ENCODE measurements around the gene ID4. TPM values are rescaled to one million over a fixed set of nuclear protein-coding genes. Genes with fewer than 3 reads are reported as not detected.

ID4 gene
- total and polyA plus RNA-seq, 7 donors = 4.2 to 9.1 (median 5.3) TPM

GRCh38 chr6:19873031-19873430 is 35.9 kb downstream of the ID4 start:
- Histone ChIP-seq H3K27me3 (no peaks in the 10 kb centered on the region), H3K9me3 (no peaks in the 10 kb centered on the region), H3K36me3 (no peaks in the 10 kb centered on the region), H3K4me3 (no peak overlapping the region), H3K27ac (no peak overlapping the region), H3K4me1 (no peaks in the 10 kb centered on the region)
- whole genome bisulfite sequencing, 2 donors = 60 to 80% methylated on average over 2 of the region's 2 CpGs
- no peak for TF ChIP-seq POLR2A (IDR thresholded peaks at IDR 0.05)
- TF ChIP-seq CTCF (IDR thresholded peaks at IDR 0.05) = no peak
- TF ChIP-seq EP300 (IDR thresholded peaks at IDR 0.05) = no peak
- no peak for TF ChIP-seq POLR2AphosphoS5 (IDR thresholded peaks at IDR 0.05)
- intact Hi-C loops (cut with DNase I) = no loop called here
- no peak for DNase-seq

DNA sequence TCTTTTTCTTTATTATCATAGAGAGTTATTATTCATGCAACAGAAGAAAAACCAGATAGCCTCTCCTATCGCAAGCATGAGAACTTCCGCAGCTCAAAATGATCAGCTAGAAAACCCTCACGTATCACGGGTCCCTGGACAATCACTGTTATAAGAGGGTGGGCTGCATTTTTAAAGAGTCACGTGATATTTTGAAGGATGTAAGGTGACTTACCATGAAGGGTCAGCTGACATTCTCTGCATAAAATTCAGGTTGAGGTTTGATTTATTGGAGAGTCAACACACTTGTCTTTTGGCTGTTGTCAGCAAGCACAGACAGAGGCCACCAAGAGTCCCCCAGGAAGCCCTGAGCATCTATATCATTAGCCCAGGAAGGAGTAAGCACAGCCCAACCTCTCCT is 39.5 kb downstream of the ID4 start:
- Histone ChIP-seq H3K4me1 (no peaks in the 10 kb centered on the region), H3K4me3 (no peak overlapping the region), H3K27me3 (no peaks in the 10 kb centered on the region), H3K36me3 (no peaks in the 10 kb centered on the region), H3K9me3 (no peaks in the 10 kb centered on the region), H3K27ac (no peak overlapping the region)
- no peak for TF ChIP-seq CTCF (IDR thresholded peaks at IDR 0.05)
- WGBS, 2 donors = 86 to 89% methylated on average over 5 of the region's 5 CpGs
- intact Hi-C loops (cut with DNase I) = no loop called here
- no peak for DNase-seq

GRCh38 chr6:19879663-19880062 is 42.5 kb downstream of the ID4 start:
- TF ChIP-seq EP300 (IDR thresholded peaks at IDR 0.05) = no peak
- no peak for TF ChIP-seq CTCF (IDR thresholded peaks at IDR 0.05)
- no peak for TF ChIP-seq POLR2A (IDR thresholded peaks at IDR 0.05)
- TF ChIP-seq POLR2AphosphoS5 (IDR thresholded peaks at IDR 0.05) = no peak
- Histone ChIP-seq H3K36me3 (no peaks in the 10 kb centered on the region), H3K9me3 (no peaks in the 10 kb centered on the region), H3K27me3 (no peaks in the 10 kb centered on the region), H3K4me1 (no peaks in the 10 kb centered on the region), H3K27ac (no peak overlapping the region), H3K4me3 (no peak overlapping the region)
- 47 to 53% methylated on average over 1 of the region's 1 CpG for WGBS, 2 donors
- intact Hi-C loops (cut with DNase I) = no loop called here
- DNase-seq = no peak

GRCh38 chr6:19880066-19880465 is 42.9 kb downstream of the ID4 start:
- no peak overlapping the region for H3K4me3 ChIP-seq
- 84 to 93% methylated on average over 2 of the region's 2 CpGs for WGBS, 2 donors
- TF ChIP-seq POLR2A (IDR thresholded peaks at IDR 0.05) (no peak), CTCF (IDR thresholded peaks at IDR 0.05) (no peak), POLR2AphosphoS5 (IDR thresholded peaks at IDR 0.05) (no peak), EP300 (IDR thresholded peaks at IDR 0.05) (no peak)

GRCh38 chr6:19891451-19891850 is 54.3 kb downstream of the ID4 start:
- Histone ChIP-seq H3K36me3 (no peaks in the 10 kb centered on the region), H3K27ac (no peak overlapping the region), H3K9me3 (no peaks in the 10 kb centered on the region), H3K27me3 (no peaks in the 10 kb centered on the region), H3K4me3 (no peak overlapping the region), H3K4me1 (no peaks in the 10 kb centered on the region)
- intact Hi-C loops (cut with DNase I) = no loop called here
- WGBS, 2 donors = 31 to 66% methylated on average over 5 of the region's 5 CpGs
- DNase-seq = no peak
- no peak for TF ChIP-seq POLR2A (IDR thresholded peaks at IDR 0.05)

More at GRCh38 chr6:19880066-19880465, 42.9 kb downstream of the ID4 start:
- Histone ChIP-seq H3K4me1 (no peaks in the 10 kb centered on the region), H3K9me3 (no peaks in the 10 kb centered on the region), H3K27ac (no peak overlapping the region), H3K27me3 (no peaks in the 10 kb centered on the region), H3K36me3 (no peaks in the 10 kb centered on the region)
- intact Hi-C loops (cut with DNase I) = no loop called here
- DNase-seq = no peak
